ENCODE results near the gene CPOX.
"Not testable (repeated sequence)": the region's sequence is repeated elsewhere in the genome, so short reads cannot be mapped to it uniquely, and the experiment has no call there.

The CPOX gene

GRCh38 chr3:98593046-98593936 lies at the start of gene CPOX:
TSS of gene CPOX (minus strand) at chr3:98593611. CDS start at chr3:98593504, 107 bp downstream.
- peak; percentile 95 for DNase-seq (ENCODE audit: low read depth, low spot score)

DNA sequence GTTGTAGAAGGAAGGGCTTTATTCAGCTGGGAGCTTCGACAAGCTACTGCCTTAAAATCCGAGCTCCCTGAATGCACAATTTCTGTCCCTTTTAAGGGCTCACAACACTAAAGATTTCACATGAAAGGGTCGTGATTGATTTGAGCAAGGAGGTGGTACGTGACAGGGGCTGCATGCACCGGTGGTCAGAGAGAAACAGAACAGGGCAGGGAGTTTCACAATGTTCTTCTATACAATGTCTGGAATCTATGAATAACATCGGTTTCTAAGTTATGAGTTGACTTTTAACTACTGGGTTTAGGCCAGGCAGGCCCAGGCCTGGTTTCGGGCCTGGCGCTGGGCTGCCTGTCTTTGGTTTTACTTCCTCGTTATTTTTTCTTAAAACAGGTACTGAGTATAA lies 49.4 kb upstream of the CPOX start:
- DNase-seq (ENCODE audit: low read depth, low spot score): not testable (repeated sequence)

DNA sequence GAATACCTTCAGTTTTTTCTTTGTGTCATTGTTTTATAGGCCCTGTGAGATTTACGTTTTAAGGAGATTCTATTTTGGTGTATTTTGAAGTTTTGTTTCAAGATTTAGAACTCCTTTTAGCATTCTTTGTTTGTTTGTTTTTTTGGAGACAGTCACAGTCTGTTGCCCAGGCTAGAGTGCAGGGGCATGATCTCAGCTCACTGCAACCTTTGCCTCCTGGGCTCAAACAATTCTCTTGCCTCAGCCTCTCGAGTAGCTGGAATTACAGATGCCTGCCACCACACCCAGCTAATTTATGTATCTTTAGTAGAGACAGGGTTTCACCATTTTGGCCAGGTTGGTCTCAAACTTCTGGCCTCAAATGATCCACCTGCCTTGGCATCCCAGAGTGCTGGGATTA lies 48.3 kb upstream of the CPOX start:
- not testable (repeated sequence) for DNase-seq (ENCODE audit: low read depth, low spot score)

DNA sequence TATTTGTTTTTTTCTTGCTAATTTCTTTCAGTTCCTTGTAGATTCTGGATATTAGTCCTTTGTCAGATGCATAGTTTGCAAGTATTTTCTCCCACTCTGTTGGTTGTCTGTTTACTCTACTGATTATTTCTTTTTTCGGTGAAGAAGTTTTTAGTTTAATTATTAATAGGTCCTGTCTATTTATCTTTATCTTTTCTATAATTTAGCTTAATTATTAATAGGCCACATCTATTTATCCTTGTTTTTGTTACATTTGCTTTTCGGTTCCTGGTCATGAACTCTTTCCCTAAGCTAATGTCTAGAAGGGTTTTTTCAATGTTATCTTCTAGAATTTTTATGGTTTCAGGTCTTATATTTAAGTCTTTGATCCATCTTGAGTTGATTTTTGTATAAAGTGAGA lies 45.1 kb upstream of the CPOX start:
- DNase-seq (ENCODE audit: low read depth, low spot score): not testable (repeated sequence)

- DNase-seq (ENCODE audit: low read depth, low spot score): no peak
These were observed 37.0 kb upstream of the CPOX start for GRCh38 chr3:98630416-98630815.

- DNase-seq (ENCODE audit: low read depth, low spot score): no peak
These were observed 34.9 kb upstream of the CPOX start for GRCh38 chr3:98628317-98628716.

GRCh38 chr3:98626151-98626550 lies 32.7 kb upstream of the CPOX start:
- no peak for DNase-seq (ENCODE audit: low read depth, low spot score)

GRCh38 chr3:98623572-98624280 lies 30.3 kb upstream of the CPOX start:
- peak; percentile 5 for DNase-seq (ENCODE audit: low read depth, low spot score)

DNA sequence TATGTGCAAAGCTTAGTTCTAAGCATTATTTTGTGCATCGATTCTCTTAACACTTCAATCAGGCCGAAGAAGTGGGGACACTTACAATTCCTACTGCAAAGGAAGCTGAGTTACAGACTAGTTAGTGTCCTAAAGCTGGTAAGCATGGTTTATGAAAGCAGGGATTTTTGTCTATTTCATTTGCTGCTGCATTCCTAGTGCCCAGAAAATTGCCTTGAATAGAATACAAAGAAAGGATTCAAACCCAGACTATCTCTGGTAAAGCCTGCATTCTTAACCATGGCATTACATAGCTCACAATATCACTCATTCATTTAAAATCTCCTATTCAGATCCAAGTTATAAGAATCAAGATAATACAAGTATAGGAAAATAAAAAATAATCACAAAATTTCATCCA lies 24.4 kb upstream of the CPOX start:
- no peak for DNase-seq (ENCODE audit: low read depth, low spot score)

DNA sequence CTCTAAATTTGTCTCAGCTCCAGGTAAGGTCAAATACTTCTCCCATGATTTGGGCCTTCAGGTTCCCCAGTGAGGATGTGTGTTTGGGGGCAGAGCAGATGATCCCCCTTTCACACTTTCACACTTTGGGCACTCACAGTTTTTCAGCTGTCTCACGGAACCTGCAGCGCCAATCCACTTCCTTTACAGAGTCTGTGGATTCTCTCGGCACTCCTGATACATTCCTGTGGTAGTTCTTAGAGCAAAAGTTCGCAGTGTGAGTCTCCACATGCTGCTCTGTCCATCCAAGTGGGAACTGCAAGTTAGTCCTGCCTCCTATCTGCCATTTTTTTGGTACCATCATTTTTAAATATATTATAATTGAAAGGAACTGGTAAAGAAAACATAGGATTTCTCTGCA lies 20.2 kb upstream of the CPOX start:
- no peak for DNase-seq (ENCODE audit: low read depth, low spot score)

- peak; percentile 14 for DNase-seq (ENCODE audit: low read depth, low spot score)
These were observed 19.6 kb upstream of the CPOX start for GRCh38 chr3:98612996-98613517.

DNA sequence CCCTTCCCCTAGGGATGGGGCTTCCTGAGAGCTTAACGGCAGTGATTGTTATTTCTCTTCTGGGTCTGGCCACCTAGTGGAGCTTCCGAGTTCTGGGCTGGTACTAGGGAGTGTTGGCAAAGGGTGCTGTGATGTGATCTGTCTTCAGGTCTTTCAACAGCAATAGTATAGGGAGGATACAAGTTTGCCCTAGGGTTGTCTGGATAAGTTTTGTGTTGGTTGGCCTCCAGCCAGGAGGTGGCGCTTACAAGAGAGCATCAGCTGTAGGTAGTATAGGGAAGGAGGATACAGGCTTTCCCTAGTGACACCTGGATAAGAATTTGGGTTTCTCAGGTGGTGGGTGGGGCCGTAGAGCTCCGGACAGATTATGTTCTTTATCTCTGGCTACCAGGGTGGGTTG lies 19.2 kb upstream of the CPOX start:
- DNase-seq (ENCODE audit: low read depth, low spot score): peak; percentile 76

- no peak for DNase-seq (ENCODE audit: low read depth, low spot score)
These were observed 14.6 kb upstream of the CPOX start for GRCh38 chr3:98608029-98608428.

DNA sequence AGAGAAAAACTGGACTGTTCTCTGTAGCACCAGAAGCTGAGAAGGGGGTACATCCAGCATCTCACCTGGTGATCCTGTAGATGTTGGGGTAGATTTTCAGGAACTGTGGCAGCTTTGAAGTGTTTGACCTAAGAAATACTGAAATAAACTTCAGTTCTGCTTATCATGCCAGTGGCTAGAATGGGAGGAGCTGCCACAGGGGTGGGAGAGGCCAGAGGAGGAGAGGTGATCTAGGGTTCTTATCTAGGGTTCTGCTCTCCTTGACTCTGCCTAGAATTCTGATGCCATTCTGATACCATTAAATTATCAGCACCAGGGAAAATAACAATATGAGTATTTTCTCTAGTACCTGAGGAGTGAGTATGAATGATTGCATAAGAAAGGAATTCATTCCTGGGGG lies 10.2 kb upstream of the CPOX start:
- no peak for DNase-seq (ENCODE audit: low read depth, low spot score)

DNA sequence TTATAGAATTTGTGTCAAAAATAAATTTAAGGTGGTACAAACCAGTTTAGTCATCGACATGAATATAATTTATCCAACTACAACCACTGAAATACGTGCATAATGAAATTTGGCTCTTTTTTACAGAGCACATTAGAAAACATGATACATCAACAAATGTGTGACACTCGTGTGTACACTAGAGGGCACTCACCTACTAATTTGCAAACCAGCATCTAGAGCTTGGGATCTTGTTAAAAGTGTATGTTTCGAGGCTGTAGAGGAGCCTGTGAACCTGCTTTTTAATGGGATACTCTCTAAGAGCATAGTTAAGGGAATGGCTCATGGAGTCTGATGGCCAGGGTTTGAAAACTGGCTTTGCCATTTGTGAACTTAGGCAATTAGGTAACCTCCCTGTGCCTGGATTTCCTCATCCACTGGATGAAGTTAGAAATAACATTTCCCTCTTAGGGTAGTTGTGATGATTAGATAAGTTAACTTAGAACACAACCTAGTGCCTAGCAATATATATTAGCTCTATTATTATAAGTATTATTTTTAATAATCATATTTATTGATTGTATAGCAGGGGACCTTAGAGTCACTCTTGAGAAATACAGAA lies 8.8 kb upstream of the CPOX start:
- DNase-seq (ENCODE audit: low read depth, low spot score): peak; percentile 30

GRCh38 chr3:98601180-98601579 lies 7.8 kb upstream of the CPOX start:
- DNase-seq (ENCODE audit: low read depth, low spot score): no peak

DNA sequence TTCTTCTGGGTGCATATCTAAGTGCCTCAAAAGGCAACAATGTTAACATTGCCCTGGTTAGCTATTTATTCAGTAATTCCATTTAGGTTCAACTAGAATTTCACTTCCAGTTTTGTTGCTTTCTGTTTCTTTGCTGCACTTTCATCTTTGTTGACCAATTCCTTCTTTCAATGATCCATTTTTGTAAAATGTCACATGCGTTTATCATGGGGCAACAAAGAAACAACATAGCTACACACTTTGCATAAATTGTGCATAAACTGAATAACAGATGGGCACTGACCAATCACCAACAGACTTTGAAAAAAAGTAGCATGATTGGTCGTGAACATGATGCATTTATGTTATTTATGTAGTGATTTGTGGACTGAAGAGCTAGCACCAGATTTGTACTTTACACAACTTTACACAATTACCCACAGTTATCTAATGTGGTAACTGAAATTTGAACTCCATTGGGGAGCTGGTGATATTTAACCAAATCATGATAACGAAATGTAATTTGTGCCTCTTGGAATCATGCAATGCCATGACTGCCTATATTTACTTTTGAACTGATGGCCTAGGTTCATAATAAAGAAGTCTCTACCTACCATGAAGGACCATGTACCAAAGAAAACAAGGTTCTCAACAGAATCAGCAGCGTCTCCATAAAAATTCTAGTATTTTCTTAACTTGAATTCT lies 7.1 kb upstream of the CPOX start:
- no peak for DNase-seq (ENCODE audit: low read depth, low spot score)

GRCh38 chr3:98599647-98600411 lies 6.4 kb upstream of the CPOX start:
- no peak for DNase-seq (ENCODE audit: low read depth, low spot score)

DNA sequence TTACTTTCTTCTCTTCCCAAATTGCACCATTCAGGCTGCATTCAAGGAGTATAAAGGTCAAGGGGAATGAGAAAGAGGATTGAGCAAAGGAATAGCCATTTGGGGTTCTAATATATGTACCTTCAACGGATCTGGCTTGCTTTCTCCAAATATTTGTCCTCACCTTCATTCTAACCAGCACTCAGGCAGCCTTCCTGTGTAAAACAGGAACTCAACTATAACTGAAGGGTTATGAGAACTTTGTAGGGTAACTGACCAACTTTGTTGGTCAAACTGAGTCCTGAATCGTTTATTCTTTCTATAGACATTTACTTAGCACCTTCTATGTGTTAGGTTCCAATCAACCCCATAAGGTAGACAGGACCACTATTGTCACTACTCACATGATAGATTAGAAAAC lies 5.1 kb upstream of the CPOX start:
- no peak for DNase-seq (ENCODE audit: low read depth, low spot score)

DNA sequence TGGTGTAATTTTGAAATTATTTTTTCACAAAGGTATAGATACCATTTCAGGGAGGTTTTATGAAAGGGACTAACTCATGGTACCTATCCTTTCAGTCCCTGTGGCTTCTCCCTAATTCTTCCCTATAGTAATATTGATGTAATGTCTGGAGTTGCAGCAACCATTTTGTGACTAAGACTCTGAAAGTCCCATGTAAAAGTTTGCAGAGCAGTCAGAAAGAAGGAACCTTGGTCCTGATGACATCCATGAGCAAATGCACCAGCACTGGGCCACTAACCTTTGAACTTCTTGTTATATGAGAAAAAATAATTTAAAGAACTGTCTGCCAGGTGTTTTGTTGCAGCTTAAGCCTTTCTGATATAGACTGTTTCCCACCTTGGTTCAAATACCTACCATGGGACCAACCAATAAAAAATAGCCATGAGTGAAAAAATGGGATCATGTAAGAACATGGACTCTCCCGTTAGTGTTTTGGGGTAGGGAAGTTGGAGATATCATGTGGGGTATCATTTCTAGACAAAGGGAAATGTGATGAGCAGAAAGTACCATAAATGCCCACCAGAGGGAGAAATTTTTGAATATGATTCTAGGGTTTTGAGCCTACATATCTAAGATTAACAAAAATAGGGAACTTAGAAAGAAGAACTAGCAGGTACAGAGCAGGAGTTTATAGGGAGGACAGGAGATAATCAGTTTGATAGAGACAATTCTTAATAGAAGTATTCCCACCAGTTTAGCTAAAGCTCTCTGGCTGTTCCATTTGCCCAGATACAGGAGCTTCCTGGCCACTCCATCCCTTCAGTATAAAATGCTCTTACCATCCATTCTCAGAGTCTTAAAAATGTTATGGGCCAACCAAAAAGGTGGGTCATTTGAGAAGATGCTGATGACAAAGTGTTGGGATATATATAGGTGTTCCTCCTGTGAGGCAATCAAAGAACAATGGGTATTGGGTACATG lies 3.4 kb upstream of the CPOX start:
- DNase-seq (ENCODE audit: low read depth, low spot score): no peak
